ENCODE measurements around the gene CLCN7. TPM values are rescaled to one million over a fixed set of nuclear protein-coding genes. Genes with fewer than 3 reads are reported as not detected.
A peak's percentile ranks its signal among the peaks of the same experiment; 100 is the strongest.

Gene CLCN7
- total and polyA plus RNA-seq, 2 experiments from 2014 or later = 50.1 to 57.6 TPM

DNA sequence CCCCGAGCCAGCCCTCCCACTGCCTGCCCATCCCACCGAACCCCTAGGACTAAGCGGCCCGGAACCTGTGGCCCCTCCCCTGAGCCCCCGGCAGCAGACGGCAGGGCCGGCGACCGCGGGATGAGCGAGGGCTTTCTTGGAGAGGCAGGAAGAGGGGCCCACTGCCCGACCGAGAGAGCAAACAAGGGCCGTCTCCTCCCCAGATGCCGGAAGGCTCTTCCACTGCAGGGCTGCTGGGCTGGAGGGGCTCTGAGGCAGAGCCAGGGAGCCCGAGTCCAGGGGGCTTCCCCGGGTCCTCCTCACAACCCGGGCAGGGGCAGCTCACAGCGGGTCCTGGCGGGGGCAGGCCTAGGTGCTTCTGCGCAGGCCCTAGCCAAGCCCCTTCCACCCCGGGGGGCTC, 41.1 kb downstream of the CLCN7 start:
- no peaks in the 10 kb centered on the region for H3K27me3 ChIP-seq
- DNase-seq (ENCODE audit: low read depth in 1 of 2, low spot score in 1 of 2) = no peak
- no peak for TF ChIP-seq CTCF (IDR thresholded peaks at IDR 0.05; ENCODE audit: low read depth, low read length)
- no peak overlapping the region for H3K27ac ChIP-seq
- H3K36me3 ChIP-seq = no peaks in the 10 kb centered on the region
- H3K4me3 ChIP-seq = no peak overlapping the region
- peaks cover 5% of the 10 kb centered on the region for H3K4me1 ChIP-seq (ENCODE audit: low read depth)
- H3K9me3 ChIP-seq (ENCODE audit: low read depth) = no peaks in the 10 kb centered on the region

DNA sequence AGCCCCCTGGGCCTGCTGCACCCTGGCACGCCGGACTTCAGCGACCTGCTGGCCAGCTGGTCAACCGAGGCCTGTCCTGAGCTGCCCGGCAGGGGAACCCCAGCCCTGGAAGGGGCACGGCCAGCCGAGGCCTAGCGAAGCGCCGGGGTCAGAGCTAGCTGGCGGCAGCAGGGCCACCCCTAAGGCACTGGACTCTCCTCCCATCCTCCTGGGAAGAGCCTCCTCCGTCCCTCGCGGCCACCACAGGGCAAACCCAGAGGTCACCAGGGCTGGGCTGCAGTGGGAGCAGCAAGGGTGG, 41.6 kb downstream of the CLCN7 start:
- DNase-seq (ENCODE audit: low read depth in 1 of 2, low spot score in 1 of 2) = no peak

GRCh38 chr16:1432388-1433262, 42.2 kb downstream of the CLCN7 start:
- Histone ChIP-seq H3K27ac (no peak overlapping the region), H3K4me3 (no peak overlapping the region), H3K4me1 (ENCODE audit: low read depth) (peaks cover 5% of the 10 kb centered on the region), H3K36me3 (no peaks in the 10 kb centered on the region), H3K9me3 (ENCODE audit: low read depth) (no peaks in the 10 kb centered on the region), H3K27me3 (no peaks in the 10 kb centered on the region)
- no peak for TF ChIP-seq CTCF (IDR thresholded peaks at IDR 0.05; ENCODE audit: low read depth, low read length)
- DNase-seq (ENCODE audit: low read depth in 1 of 2, low spot score in 1 of 2) = no peak

More for the DNA sequence above, 41.6 kb downstream of the CLCN7 start:
- Histone ChIP-seq H3K27ac (no peak overlapping the region), H3K4me1 (ENCODE audit: low read depth) (peaks cover 5% of the 10 kb centered on the region), H3K36me3 (no peaks in the 10 kb centered on the region), H3K4me3 (no peak overlapping the region), H3K9me3 (ENCODE audit: low read depth) (no peaks in the 10 kb centered on the region), H3K27me3 (no peaks in the 10 kb centered on the region)
- TF ChIP-seq CTCF (IDR thresholded peaks at IDR 0.05; ENCODE audit: low read depth, low read length) = no peak

- no peak for TF ChIP-seq CTCF (IDR thresholded peaks at IDR 0.05; ENCODE audit: low read depth, low read length)
- H3K27me3 ChIP-seq = no peaks in the 10 kb centered on the region
- H3K4me1 ChIP-seq (ENCODE audit: low read depth) = peaks cover 7% of the 10 kb centered on the region
- DNase-seq (ENCODE audit: low read depth in 1 of 2, low spot score in 1 of 2) = no peak
- no peak overlapping the region for H3K4me3 ChIP-seq
- H3K36me3 ChIP-seq = no peaks in the 10 kb centered on the region
- H3K27ac ChIP-seq = no peak overlapping the region
- H3K9me3 ChIP-seq (ENCODE audit: low read depth) = no peaks in the 10 kb centered on the region
Measured at GRCh38 chr16:1431497-1432270, 43.1 kb downstream of the CLCN7 start.

DNA sequence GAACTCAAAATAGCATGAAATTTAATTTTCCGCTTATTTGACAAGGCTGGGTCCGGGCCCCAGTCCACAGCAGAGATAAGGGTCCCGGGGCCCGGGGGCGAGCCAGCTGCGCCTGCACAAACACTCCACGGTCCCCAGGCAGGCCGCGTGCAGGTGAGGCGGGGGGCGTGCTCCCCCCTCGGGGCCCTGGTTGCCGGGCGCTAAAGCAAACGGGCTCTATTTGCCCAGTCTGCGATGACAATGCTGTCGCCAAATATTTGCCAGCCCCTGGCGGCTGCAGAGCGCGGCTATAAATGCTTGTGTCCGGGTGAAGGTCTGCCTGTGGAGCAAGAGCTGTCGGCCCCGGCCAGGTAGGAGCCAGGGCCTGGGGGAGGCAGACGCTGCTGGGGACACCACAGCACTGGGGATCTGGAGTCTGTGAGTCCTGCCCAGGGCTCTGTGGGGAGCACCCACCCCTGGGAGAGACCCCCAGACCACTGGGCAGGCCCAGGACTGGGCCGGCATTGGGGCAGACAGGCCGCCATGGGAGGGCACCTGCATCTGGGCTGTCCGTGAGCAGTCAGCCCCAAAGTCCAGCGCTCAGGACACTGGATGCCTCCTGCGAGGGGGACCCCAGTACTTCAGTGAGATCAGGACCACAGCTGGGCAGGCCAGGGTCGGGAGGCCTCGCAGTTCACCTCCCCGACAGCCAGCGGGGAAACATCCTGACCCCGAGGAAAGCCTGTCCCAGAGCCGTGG, 43.9 kb downstream of the CLCN7 start, which contains the start of gene PERCC1:
TSS of gene PERCC1 (plus strand) at position 320 of the 738 bp plus-strand sequence. CDS start 1,516 bp downstream, outside the sequence.
- no peak for DNase-seq (ENCODE audit: low read depth in 1 of 2, low spot score in 1 of 2)
- peaks cover 9% of the 10 kb centered on the region for H3K4me1 ChIP-seq (ENCODE audit: low read depth)
- H3K27ac ChIP-seq = peak within 1 kb of the TSS; percentile 38
- no peaks in the 10 kb centered on the region for H3K27me3 ChIP-seq
- H3K4me3 ChIP-seq = no peak within 1 kb of the TSS
- TF ChIP-seq CTCF (IDR thresholded peaks at IDR 0.05; ENCODE audit: low read depth, low read length) = no peak
- no peaks in the 10 kb centered on the region for H3K36me3 ChIP-seq
- H3K9me3 ChIP-seq (ENCODE audit: low read depth) = no peaks in the 10 kb centered on the region
